GM19240 (cell line): ENCODE results near the gene POU2F1.
A peak's percentile ranks its signal among the peaks of the same experiment; 100 is the strongest.

Source experiments
- DNase-seq: peaks from one replicate; pipeline ENCODE4 v3.0.0; 2011; ENCODE audit warnings: low spot score; ENCODE audit not compliant: insufficient read length

Gene POU2F1

DNA sequence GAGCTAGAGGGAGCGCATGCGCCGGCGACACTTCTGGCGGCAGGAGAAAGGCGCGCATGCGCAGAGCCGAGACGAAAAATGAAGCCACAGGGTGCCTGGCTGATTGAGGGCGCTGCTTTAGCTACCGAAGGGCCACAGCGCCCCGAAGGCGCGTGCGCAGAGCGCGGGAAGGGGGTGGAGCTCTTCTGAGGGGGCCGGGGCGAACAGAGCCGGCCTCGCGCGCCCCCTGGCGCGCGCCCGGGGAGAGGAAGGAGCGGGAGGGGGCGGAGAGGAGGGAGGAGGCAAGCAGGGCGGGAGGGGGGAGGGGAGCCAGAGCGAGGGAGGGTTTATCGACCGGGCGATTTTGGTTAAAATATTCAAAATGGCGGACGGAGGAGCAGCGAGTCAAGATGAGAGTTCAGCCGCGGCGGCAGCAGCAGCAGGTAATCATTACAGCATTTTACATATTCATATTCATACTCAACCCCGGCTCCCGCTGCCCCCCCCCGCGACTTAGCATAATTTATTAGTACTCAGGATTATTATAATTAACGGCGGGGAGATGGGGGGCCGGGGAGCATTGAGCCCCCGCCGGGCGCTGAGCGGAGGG, at the start of gene POU2F1:
Gene POU2F1, plus strand, starts transcription at position 350 of the 589 bp plus-strand sequence. Its CDS starts 12 bp downstream, at position 362.
- DNase-seq, result peak; percentile 59

DNA sequence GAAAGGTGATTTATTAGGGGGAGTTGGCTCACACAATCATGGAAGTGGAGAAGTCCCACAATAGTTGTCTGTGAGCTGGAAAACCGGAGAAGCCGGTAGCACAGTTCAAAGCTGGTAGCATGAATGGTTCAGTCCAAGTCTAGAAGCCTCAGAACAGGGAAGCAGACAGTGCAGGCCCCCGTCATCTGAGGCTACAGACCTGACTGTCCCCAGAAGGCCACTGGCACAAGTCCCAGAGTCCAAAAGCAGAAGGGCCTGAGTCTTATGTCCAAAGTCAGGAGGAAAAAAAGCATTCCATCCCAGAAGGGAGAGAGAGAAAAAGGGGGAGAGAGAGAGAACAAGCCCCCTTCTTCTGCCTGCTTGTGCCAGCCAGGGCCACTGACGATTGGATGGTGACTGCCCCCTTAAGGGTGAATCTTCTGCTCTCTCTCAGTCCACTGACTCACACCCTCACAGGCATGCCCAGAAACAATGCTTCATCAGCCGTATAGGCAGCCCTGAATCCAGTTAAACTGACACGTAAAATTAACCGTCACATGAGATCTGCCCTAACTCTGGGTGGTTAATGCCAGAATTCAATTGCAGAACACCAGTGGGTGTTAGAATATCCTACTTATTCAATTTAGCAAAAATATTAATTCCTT, 49.3 kb upstream of the POU2F1 start:
- no peak for DNase-seq

DNA sequence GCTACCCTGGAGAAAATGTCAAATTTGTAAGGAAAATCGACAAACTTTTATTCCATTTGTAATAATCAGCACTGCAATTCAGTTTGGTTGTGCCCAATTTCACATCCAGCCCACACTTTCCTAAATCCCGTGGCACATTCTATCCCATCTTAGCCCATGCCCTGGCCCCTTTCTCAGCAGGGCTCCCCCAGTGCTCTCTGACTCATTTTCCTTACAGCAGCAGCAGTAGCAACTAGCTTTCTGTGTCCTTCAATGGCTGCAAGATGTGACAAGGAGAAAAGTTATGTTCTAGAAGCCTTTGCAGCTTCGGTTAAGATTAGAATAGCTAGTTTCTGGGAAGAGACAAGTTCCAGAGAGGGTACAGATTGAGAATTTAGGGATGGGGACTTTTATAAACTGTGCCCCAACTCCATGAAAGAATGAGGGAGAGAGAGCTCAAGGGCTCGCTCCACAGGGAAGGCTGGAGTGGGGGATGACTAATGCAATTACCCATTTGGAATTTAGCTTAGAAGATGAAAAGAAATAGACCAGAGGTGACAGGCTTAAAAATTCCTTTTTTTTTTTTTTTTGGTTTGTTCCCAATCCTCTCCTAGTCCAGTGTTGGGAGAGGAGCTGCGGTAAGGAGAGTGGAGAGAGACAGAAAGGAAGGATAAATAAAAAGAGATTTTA, 47.0 kb upstream of the POU2F1 start:
- DNase-seq, result no peak

DNA sequence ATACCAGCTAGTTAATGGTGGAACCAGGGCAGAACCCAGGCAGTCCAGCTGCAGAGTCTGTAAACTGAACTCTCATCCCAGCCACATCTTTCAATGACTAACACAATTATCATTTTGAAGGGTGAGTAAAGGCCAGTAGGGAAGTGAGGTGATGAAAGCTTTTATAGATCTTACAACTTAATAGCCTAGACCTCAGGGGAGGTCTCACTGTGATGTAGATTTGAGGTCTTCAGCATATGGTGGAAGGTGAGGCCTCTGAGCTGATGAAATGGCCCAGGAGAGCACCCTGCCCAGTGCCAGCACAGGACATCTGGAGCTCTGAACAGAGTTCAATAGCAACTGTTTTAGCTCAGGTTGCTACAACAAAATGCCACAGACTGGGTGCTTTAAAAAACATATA, 44.8 kb upstream of the POU2F1 start:
- DNase-seq, result no peak

DNA sequence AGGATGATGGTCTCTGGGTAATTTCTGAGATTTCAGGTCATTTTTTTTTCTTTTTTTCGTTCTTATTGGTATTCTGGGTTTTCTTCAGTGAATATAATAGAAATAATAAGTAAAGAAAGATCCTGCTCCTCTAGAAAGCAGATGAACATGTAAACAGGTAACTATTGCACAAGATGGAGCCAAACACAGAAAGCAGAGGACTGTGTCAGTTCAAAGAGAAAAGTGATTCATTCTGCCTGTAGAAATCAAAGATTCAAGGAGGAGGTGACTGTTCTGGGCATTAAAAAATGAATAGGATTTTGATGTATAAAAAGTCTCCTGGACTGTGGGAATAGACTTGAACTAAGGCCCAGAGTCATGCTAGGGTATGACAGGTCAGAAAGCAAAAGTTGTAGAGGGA, 41.9 kb upstream of the POU2F1 start:
- no peak for DNase-seq

DNA sequence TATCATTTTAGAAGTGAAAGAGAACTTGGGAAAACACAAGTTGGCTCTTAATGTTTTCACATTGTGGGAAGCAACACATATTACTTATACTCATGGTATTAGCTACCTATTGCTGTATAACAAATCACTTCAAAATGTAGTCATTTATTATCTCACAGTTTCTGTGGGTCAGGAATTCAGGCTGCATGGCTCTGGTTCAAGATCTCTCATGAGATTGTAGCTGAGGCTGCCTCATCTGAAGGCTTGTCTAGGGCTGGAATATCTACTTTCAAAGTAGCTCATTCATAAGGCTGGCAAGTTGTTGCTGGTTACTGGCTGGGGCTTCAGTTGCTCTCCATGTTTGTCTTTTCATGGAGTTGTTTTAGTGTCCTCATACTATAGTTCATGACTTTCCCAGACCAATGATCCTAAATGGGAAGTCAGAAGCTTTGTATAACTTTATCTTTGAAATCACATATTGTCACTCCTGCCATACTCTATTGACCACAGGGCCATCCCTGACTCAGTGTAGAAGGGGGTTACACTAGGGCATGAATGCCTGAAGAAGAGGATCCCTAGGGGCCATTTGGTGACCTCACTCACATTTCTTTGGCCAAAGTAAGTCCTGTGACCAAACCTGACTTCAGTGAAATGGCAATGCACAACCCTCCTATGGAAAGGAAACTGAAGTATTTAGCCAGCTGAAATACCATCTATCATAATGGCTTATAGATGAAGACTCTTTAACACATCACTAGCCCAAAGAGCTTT, 37.9 kb upstream of the POU2F1 start:
- no peak for DNase-seq

DNA sequence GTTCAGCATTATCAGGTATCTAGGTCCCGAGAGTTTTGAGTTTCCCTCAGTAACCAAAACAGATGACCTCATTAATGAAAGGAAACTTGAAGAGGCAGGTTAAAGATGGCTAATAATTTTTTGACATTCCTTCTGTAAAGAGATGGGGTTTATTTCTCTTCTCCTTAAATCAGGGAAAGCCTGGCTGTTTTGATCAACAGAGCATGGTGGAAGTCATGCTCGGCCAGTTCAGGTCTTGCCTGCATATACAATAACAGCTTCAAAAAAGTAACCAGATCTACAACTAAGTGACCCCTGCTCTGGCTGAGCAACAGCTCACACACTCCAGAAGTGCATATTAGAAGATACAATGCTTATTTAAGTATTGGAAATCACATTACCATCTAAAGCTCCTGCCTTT, 36.6 kb upstream of the POU2F1 start:
- no peak for DNase-seq

DNA sequence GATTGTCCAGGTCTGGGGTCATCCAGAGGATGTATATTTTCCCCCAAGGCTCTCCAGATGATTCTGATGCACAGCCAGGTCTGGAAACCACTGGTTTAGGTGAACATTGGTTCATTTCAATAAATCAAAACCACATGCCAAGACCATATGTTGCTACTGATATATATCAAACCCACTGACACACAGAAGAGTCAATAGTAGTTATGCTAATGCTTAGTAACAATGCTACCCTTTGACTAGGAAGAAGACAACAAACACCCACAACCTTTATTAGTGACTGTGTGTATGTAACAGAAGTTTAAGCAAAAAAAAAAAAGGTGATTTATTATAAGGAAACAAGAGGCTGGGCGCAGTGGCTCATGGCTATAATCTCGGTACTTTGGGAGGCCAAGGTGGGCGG, 35.6 kb upstream of the POU2F1 start:
- DNase-seq, result no peak

DNA sequence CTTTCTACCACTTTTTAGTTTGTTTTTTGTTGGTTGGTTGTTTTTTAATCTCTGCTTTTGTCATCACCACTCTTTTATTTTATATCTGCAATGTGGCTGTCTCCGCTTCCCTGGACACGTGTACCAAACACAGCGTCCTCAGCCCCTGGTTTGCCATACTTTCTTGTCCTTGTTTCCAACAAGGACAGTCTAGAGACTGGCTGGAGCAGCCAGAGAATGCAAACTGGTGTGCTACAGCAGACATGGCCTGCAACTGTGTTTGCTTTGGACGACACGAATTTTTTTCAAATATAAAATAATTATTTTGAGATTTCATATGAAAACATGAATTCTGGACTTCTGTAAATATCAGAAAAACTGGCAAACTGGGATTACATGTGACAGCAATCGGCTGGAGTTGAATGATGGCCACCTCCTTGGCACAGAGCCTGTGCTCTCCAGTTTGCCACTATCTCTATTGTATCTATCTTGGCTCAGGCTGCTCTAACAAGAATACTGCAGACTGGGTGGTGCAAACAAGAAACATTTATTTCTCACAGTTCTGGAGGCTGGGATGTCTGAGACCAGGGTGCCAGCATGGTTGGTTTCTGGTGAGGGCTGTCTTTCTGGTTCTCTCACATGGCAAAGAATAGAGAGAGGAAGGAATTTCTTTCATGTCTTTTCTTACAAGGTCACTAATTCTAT, 34.6 kb upstream of the POU2F1 start:
- no peak for DNase-seq

DNA sequence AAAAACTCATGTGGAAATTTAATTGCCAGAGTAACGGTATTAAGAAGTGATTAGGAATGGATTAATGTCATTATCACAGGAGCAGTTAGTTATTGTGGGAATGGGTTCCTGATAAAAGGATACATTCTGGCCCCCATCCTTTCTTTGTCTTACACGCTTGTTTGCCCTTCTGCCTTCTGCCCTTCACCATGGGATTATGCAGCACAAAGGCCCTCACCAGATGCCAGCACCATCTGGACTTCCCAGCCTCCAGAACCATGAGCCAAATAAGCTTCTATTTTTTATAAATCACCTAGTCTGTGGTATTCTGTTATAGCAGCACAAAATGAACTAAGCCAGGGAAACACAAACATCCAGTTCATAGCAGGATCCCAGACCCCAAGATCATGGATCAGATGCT, 33.9 kb upstream of the POU2F1 start:
- no peak for DNase-seq

DNA sequence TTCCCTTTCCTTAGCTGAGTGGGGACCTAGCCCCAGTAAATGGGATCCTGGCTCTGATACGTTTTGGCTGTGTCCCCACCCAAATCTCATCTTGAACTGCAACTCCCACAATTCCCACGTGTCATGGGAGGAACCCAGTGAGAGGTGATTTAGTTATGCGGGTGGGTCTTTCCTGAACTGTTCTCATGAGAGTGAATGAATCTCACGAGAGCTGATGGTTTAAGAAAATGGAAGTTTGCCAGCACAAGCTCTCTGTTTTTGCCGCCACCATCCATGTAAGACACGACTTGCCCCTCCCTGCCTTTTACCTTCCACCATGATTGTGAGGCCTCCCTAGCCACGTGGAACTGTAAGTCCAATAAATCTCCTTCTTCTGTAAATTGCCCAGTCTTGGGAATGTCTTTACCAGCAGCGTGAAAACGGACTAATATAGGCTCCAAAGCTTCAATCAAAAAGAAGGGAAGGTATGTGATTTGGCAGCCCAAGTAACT, 29.9 kb upstream of the POU2F1 start:
- no peak for DNase-seq

DNA sequence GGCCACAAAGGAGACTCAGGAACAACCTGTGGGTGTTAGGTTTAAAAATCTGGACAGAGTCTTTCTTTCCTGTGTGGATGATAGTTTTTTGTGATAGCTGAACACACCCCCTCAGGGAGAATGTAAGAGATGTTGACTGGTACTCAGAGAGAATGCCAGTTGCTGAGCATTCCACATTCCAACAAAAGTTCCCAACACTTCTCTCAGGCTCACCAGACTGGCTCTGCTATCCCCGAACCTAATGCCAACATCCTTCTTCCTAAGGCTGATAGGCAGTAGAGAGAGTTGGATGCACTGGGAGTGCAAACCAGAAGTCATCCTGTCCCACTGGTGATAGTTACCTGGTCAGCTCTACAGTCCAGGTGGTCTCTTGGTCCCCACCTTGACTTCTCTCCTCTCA, 28.7 kb upstream of the POU2F1 start:
- DNase-seq, result no peak

DNA sequence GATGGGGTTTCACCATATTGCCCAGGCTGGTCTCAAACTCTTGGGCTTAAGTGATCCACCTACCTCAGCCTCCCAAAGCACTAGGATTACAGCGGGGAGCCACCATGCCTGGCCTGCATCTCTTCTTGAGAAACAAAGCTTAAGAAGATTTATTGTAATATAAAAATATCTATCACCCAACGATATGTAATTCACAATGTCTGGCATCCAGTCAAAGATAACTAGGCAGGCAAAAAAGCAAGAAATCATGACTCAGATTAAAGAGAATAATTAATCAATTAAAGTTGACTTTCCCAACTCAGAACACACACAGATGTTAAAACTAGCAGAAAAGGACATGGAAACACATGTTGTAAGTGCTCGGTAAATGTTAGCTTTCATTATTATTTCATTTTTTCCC, 26.5 kb upstream of the POU2F1 start:
- no peak for DNase-seq

DNA sequence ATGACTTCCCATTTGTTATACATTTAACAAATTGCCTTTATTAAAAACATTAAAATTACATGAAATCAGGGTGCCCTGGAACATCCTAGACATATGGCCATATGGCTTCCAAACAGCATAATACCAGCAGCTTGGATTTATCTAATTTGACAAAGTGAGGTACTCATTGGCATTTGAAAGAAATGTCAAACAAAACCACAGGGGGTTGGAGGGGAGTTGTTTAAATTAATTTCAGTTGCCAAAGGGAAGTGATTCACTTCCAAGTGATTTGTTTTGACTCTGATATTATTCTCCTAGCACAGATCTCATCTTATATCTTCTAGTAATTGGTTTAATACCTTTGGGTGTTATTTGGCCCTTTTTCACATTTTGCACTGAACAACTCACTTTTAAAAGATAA, 24.5 kb upstream of the POU2F1 start:
- DNase-seq, result no peak

DNA sequence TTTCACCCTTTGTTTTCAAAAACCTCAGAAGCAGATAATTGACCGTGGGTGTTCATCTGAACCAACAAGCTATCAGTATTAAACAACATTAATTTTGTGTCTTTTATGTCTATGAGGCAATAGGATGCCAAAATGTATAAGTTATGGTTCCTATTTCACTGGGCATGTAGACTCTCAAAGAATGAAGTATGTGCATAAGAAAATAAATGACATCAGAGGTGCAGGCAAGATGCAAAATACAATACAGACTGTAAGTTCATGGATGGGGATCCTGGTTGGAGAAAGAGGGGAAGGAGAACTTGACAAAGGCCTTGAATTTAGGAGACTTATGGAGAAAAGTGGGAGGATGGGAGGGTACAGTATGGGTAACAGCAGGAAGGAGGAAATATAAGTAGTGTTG, 23.4 kb upstream of the POU2F1 start:
- no peak for DNase-seq

DNA sequence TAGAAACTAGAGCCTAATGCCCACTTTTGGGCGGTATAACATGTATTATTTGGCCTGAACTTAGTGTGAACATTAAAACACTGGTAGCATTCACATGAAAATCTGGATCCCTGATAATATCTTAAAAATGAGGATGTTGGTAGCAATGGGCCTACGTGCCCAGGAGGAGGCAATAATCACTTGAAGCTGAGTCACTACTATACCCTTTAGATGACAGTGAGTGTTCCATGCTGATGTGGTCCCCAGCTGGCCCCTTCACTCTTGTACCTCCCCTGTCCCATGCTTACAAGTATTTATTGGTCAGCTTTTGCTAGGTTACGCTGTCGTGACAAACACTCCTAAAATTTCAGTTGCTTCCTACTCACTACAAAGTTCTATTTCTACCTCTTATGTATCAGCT, 23.0 kb upstream of the POU2F1 start:
- DNase-seq, result no peak

DNA sequence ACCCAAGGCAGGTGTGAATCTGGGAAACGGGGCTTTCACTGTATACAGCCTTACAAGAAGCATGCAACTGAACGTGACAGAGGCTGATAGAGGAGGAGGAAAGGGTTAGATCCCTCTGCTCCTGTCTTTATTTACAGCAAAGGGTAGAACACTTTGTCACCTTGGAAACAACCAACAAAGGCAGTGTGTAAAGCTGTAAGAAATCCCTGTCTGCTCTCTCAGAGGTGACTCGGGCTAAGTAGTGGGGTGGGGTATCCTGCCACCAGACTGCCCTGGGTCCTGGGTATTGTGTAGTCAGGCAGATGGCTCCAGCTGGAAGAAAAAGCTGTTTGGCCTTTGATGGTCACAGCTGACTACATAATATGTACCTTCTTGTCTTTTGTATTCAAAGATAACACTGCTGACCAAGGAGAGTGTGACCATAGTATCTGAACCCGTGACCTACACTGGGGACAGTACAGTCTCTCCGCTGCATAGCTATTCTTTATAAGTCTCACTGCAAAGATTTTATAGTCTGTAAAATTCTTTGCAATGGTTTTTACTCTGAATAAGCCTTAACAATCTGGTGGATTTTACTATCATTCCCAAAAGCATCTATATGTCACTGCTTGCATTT, 22.1 kb upstream of the POU2F1 start:
- no peak for DNase-seq

DNA sequence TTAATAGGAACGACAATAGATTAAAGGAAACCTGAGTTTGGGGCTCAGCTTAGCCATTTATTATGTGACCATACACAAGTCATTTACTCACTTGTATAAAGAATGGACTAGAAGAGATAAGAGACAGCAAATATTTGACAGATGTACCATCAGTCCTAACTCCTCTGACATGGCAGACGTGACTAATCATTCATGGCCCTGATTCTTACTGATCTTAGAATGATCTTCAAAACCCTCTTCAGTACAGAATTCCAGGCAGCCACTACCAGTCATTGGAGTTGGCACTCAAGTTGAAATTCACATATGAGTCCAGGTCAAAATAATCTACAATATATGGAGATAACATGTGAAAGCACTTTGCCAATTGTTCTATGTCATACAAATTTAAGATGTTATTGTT, 21.0 kb upstream of the POU2F1 start:
- no peak for DNase-seq

DNA sequence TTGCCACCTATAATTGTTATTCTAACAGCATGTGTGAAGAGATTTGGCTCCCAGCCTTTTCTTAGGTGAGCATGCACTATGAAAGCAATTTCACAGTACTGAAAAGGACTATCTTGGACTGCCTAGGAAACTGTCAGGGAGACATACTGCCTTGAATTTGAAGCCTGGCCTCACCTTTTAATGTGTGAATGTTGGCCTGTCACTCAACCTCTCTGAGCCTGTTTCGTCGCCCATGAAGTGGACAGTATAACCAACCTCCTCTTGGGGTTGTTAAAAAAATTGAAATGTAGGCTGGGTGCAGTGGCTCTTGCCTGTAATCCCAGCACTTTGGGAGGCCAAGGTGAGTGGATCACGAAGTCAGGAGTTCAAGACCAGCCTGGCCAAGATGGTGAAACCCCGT, 20.4 kb upstream of the POU2F1 start:
- DNase-seq, result no peak

DNA sequence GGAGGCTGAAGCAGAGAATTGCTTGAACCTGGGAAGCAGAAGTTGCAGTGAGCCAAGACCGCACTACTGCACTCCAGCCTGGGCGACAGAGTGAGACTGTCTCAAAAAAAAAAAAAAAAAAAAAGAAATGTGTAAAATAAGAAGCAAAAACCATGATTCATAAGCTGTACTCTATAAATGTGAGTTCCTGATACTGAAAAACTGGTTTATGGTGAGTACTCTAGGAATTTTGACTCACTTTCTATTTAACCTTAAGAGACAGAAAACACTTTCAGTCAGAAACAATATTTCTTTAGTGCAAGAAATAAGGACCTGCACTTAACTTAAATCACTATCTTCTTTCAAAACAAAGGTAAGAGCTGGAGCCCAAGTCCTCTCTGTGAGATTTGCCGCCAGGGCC, 19.9 kb upstream of the POU2F1 start:
- DNase-seq, result no peak

DNA sequence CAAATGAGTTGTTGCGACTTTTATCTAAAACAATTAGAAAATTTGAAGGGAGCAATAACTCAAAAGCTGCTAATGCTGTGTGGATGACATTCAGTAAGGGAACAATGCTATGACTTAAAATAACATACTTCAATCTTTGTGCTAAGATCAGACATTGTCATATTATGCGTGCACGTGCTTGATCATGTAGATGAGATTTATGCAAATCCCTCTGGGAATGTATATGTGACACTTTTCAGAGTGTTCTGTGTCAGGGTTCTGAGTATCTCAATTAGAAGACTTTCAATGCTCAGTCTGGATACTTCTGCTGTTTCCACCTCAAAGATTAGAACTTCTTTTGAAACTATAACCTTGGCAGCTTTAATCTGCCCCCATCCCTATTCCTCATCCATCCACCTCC, 18.6 kb upstream of the POU2F1 start:
- no peak for DNase-seq
